GM12873 (cell line): ENCODE measurements around the gene MDM2.

Experiments used
- CTCF ChIP-seq: IDR thresholded peaks from 2 replicates; pipeline ENCODE4 v1.5.1; 2012; ENCODE audit warnings: low read depth, mild to moderate bottlenecking, moderate library complexity, low read length, control low read depth; ENCODE audit not compliant: insufficient read depth; ENCODE audit errors: missing control alignments

Gene MDM2

GRCh38 chr12:68883151-68883550 lies 75.2 kb downstream of the MDM2 start:
- TF ChIP-seq CTCF: no peak

GRCh38 chr12:68884251-68884650 lies 76.3 kb downstream of the MDM2 start:
- TF ChIP-seq CTCF: no peak

GRCh38 chr12:68885381-68885780 lies 77.4 kb downstream of the MDM2 start:
- TF ChIP-seq CTCF: no peak

- no peak for TF ChIP-seq CTCF
Observed at GRCh38 chr12:68886636-68887572, 78.9 kb downstream of the MDM2 start.

GRCh38 chr12:68887641-68888040 lies 79.7 kb downstream of the MDM2 start:
- TF ChIP-seq CTCF: no peak

- no peak for TF ChIP-seq CTCF
Observed at GRCh38 chr12:68888243-68888642, 80.3 kb downstream of the MDM2 start.

GRCh38 chr12:68890701-68891113 lies 82.7 kb downstream of the MDM2 start:
- no peak for TF ChIP-seq CTCF
